GM21390 (cell line): Measurements from ENCODE around the gene DDX51.
"Not testable (repeated sequence)": the region's sequence is repeated elsewhere in the genome, so short reads cannot be mapped to it uniquely, and the experiment has no call there.

ENCODE experiments used
- ATAC-seq: cut with Tn5 transposase; IDR thresholded peaks from one replicate; pipeline ENCODE4 v1.9.1; 2021; ENCODE audit not compliant: unreplicated experiment

DDX51 gene

DNA sequence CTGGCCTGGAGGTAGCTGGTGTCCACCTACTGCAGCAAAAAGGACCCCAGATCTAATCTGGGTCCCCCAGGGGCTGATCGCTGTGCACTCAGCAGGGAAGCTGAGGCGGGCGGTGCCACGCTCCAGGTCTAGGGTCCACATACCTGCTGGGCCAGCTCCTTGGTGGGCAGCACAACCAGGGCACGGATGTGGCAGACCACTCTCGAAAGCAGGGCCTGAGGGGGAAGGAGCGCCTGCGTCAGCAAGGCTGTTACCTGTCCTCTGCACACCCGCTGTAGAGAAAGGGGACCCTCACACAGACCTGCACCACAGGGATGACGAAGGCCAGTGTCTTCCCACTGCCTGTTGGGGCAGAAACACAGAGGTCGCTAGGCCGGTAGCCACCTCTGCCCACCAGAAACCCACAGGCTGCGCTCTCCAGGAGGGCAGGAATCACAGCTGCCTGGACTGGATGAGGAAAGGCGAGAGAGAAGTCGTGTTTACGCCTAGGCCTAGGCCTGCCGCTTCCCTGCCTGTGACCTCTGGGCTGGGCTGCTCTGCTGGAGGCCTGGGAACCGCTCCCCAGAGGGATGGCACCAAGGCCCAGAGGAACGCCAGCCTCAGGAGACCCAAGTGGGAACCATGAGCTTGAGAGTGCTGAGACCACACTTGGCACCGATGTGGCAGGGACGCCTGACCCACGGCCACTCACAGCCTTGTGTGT, 2.0 kb downstream of the DDX51 start:
- no peak for ATAC-seq

GRCh38 chr12:132140918-132141841, 2.9 kb downstream of the DDX51 start:
- ATAC-seq: no peak

DNA sequence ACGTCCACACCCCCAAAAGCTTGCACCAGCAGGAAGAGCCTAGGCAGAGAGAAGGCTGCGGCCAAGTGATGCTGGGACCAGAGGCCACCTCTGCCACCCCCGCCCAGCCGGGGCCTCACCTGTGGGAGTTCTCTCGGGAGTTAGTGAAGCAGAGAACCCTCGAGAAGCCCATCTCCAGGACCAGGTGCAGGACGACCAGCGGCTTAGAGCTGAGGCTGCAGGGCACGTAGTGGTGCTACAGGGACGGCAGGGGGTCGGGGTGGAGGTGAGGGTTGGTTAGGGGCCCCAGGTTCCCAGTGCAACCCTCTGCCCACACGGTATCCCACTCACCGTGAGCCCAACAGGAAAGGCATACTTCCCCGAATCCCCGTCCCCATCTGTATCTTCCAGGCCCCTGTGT, 3.6 kb downstream of the DDX51 start:
- ATAC-seq: no peak

- no peak for ATAC-seq
These were observed 4.2 kb downstream of the DDX51 start for GRCh38 chr12:132139912-132140311.

DNA sequence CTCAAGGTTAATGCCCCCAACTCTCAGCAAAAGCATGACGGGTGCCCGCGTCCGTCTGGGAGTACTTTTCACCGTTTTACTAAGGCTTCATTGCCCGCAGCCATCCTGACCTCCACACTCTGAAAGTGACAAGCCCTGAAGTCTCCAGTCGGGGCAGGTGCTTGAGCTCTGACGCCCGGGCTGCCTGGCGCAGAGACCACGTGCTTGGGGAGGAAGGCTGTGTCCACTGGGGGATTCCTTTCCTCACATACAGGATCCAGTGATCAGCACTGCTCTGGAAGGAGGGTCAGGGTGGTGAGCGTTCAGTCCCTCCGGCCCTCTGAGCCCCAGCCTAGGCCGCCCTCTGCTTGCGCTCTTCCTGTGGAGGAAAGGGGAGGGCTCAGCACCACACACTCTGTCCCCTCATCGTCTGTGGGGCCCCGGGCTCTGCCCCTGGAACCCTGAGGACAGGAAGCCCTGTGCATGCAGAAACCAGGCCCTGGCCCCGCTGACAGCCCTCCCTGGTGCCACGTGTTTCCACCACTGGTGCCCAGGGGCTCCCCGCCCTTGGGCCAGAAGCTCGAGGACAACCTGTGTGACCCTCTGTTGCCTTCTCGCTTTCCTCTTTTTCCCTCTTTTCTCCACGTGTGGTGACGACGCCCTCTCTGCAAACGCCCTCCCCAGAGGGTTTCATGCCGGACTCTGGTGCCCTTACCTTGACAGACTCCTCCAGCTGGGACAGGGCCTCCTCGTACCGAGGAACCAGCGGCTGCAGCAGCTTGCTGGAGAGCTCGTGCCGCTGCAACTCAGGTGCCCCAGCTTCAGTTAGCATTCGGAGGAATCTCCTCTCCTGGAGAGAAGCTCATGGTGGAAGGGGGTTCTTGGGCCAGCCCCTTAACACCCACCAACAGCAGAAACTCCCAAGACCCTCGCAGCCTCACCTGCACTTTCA, 4.9 kb downstream of the DDX51 start:
- no peak for ATAC-seq

GRCh38 chr12:132137483-132138125, 6.5 kb downstream of the DDX51 start:
- ATAC-seq: no peak

- ATAC-seq: not testable (repeated sequence)
These were observed 7.9 kb downstream of the DDX51 start for GRCh38 chr12:132136226-132136625.

DNA sequence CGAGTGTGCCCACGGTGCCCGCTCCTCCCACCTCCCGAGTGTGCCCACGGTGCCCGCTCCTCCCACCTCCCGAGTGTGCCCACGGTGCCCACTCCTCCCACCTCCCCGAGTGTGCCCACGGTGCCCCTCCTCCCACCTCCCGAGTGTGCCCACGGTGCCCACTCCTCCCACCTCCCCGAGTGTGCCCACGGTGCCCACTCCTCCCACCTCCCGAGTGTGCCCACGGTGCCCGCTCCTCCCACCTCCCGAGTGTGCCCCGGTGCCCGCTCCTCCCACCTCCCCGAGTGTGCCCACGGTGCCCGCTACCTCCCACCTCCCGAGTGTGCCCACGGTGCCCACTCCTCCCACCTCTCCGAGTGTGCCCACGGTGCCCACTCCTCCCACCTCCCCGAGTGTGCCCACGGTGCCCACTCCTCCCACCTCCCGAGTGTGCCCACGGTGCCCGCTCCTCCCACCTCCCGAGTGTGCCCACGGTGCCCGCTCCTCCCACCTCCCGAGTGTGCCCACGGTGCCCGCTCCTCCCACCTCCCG, 9.4 kb downstream of the DDX51 start:
- ATAC-seq: not testable (repeated sequence)

- ATAC-seq: no peak
These were observed 10.0 kb downstream of the DDX51 start for GRCh38 chr12:132133952-132134652.

DNA sequence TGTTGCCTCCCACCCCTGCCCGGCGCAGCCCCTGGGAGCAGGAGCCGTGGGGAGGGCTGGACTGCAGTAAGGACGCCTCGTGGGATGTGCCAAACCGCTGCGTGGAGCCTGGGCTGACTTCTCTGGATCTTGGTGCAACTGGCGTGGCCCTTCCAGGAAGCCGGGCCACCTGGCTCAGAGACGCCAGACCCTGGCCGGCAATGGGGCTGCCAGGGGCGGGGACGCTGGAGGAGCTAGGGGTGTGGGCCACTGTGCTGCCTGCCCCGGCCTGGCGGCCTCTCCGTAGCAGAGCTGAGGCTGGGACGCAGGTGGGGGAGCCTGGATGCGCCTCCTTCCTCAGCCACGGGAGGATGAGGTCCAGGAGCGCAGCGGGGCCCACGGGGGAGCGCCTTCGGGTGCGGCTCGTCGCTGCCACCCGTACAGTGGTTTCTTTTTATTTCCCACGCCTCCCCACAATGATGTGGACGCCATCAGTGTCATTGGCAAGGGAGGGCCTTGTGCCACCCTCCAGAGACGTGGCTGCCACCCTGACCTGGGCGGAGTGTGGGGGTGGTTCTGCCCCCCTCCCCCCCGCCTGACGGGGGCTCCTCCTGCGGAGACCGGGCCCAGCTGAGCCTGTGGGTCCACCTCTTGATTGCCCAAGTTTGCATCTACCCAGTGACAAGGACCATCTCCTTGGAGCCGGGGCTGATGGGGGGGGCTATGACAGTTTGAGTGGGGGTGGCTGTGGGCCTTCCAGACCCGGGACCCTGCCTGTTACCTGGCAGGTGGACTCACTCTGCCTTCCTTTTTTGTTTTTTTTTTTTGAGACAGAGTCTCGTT, 11.3 kb downstream of the DDX51 start:
- ATAC-seq: no peak

- no peak for ATAC-seq
These were observed 12.2 kb downstream of the DDX51 start for GRCh38 chr12:132131952-132132351.

DNA sequence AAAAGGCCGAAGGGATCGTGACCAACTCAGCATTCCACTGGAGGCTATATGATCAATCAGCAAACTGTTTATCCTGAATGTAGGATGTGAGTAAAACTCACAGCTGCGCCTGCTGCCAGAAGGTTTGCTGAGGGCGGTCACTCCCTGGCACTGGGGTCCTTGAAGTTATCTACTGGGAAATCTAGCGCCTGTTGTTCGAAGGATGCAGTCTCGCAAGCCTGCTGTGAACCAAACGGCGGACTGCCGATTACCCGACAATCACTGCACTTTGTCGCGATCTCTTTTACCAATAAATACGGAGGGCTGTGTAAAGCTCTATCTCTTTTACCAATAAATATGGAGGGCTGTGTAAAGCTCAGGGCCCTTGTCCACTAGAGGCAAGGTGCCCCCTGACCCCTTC, 12.9 kb downstream of the DDX51 start:
- no peak for ATAC-seq

DNA sequence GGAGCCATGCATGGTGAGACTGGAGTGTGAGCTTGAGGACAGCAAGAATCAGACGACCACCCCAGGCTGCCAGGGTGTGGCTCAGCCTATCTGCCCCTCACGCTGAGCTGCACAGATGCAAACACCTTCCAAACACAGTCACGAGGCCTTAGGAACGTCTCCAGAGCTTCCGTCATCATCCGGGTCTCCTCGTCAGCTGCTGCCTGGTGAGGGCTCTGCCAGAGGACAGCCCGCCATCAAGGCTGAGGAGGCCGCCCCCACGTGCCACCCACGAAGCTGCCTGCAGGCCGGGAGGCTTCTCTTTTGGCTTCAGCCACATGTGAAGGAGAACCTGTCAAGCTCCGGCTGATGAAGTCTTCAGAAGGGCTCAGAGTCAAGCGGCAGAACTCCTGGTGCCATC, 13.4 kb downstream of the DDX51 start:
- no peak for ATAC-seq

GRCh38 chr12:132129007-132129406, 15.1 kb downstream of the DDX51 start:
- no peak for ATAC-seq

DNA sequence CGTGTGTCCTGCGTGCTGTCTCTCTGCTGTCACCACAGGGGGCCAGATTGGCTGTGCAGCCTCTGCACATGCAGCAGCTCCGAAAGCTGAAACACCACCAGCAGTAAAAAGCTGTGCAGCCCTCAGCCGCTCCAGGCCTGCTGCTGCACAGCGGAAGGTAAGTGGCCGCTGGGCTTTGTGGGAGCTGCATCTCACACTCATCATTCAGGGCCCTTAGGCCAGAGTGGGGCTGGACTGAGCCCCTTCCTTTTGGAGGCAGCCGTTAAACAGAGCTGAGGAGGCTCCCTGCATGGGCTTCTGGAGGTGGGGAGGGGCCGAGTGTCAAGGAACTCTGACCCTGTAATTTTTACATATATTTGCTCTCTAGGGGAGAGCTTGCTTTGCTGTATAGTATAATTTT, 17.1 kb downstream of the DDX51 start:
- no peak for ATAC-seq

- no peak for ATAC-seq
These were observed 18.4 kb downstream of the DDX51 start for GRCh38 chr12:132125736-132126135.

GRCh38 chr12:132124766-132125425, 19.2 kb downstream of the DDX51 start:
- ATAC-seq: no peak

DNA sequence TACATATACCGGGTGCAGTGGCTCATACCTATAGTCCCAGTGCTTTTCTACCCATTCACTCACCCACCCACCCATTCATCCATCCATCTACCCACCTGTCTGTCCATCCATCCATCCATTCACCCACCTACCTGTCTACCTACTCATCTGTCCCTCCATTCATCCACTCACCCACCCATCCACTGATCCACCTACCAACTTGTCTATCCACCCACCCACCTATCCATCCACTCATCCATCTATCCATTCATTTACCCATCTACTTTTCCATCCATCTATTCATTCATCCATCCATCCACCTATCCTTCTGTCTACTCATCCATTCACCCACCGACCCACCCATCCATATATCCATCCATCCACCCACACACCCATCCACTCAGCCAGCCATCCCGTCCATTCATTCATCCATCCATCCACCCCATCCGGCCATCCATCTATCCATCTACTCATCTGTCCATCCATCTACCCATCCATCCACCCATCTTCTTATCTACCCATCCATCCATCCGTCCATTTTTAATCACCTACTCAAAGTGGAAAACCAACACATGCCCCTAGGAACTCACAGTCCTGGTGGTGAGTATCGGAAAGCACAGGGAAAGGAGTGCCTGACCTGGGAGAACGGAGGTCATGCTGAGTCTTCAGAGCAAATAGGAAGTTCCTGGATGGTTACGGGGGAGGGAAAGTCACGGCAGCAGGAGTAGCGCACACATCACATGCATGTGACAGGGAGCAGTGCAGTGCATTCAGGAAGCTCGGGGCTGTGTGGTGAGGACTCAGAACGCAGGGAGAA, 20.0 kb downstream of the DDX51 start:
- ATAC-seq: no peak
